HepG2 (cell line): Measurements from ENCODE around the gene MTX1. TPM values are rescaled to one million over a fixed set of nuclear protein-coding genes. Genes with fewer than 3 reads are reported as not detected.

Source experiments
- ARNT2 ChIP-seq: sonication (generic); formaldehyde crosslinking; IDR thresholded peaks from 2 replicates; pipeline ENCODE4 v1.8.0; 2022; ENCODE audit warnings: mild to moderate bottlenecking, low read depth, missing genetic modification reagents, moderate library complexity
- CREB3 ChIP-seq: sonication (generic); formaldehyde crosslinking; IDR thresholded peaks from 2 replicates; pipeline ENCODE4 v1.5.0; 2020; ENCODE audit warnings: missing genetic modification reagents
- DZIP1 ChIP-seq: sonication (generic); formaldehyde crosslinking; IDR thresholded peaks from 2 replicates; pipeline ENCODE4 v1.5.0; 2020; ENCODE audit warnings: mild to moderate bottlenecking, missing genetic modification reagents
- GATAD1 ChIP-seq: IDR thresholded peaks from 2 replicates; pipeline ENCODE4 v1.6.1; 2016; ENCODE audit warnings: missing genetic modification reagents, missing compliant biosample characterization
- MAFG ChIP-seq: sonication (generic); formaldehyde crosslinking; IDR thresholded peaks from 2 replicates; pipeline ENCODE4 v1.5.1; 2020; ENCODE audit warnings: mild to moderate bottlenecking, missing genetic modification reagents
- MXI1 ChIP-seq: IDR thresholded peaks from 3 replicates; pipeline ENCODE4 v1.6.1; 2012; ENCODE audit warnings: low read depth, low read length, inconsistent platforms, borderline replicate concordance
- NFAT5 ChIP-seq: sonication (generic); formaldehyde crosslinking; IDR thresholded peaks from 2 replicates; pipeline ENCODE4 v1.4.0; 2020; ENCODE audit warnings: missing genetic modification reagents
- RCOR2 ChIP-seq: IDR thresholded peaks from 2 replicates; pipeline ENCODE4 v1.6.1; 2016; ENCODE audit warnings: missing biosample characterization, missing genetic modification reagents
- TRIM22 ChIP-seq: fragments of 450-650 bp; IDR thresholded peaks from 2 replicates; pipeline ENCODE4 v1.6.1; 2017
- ZBTB39 ChIP-seq: sonication (generic); formaldehyde crosslinking; IDR thresholded peaks from 2 replicates; pipeline ENCODE4 v1.5.0; 2020; ENCODE audit warnings: missing genetic modification reagents
- ZFP37 ChIP-seq: sonication (generic); formaldehyde crosslinking; IDR thresholded peaks from 2 replicates; pipeline ENCODE4 v1.4.0; 2020; ENCODE audit warnings: missing genetic modification reagents, borderline replicate concordance
- ZFP82 ChIP-seq: sonication (generic); formaldehyde crosslinking; IDR thresholded peaks from 2 replicates; pipeline ENCODE4 v1.5.1; 2020; ENCODE audit warnings: mild to moderate bottlenecking, missing genetic modification reagents, borderline replicate concordance
- ZNF264 ChIP-seq: sonication (generic); formaldehyde crosslinking; IDR thresholded peaks from 2 replicates; pipeline ENCODE4 v1.4.0; 2020; ENCODE audit warnings: missing genetic modification reagents
- ZNF703 ChIP-seq: sonication (generic); formaldehyde crosslinking; IDR thresholded peaks from 2 replicates; pipeline ENCODE4 v1.5.1; 2020; ENCODE audit warnings: missing genetic modification reagents, mild to moderate bottlenecking, moderate library complexity, borderline replicate concordance
- polyA plus RNA-seq, 8 experiments: library from polyadenylated mRNA; depleted of rRNA in 3 of 8; stranded (reverse) in 7 of 8; unstranded in 1 of 8; fragments of >200 nt; fragmentation: Illumina TruSeq in 4 of 8; extraction: Trizol in 4 of 8; gene quantifications; 2 replicates each; pipeline versions ENCODE4 v1.2.1 to v1.2.3, GENCODE V29; 2011 to 2016; ENCODE audit warnings: low read depth in 4 of 8, missing spikeins in 1 of 8, mixed read lengths in 1 of 8; ENCODE audit not compliant: insufficient read depth in 1 of 8
- total RNA-seq, 5 experiments: library from RNA; depleted of rRNA; stranded (reverse); fragments of >200 nt; fragmentation: Illumina TruSeq; extraction: Trizol; gene quantifications; 2 replicates each; pipeline ENCODE4 v1.2.3, GENCODE V29; 2016; ENCODE audit warnings: low read depth in 1 of 5

Gene MTX1
- total and polyA plus RNA-seq, 2 of the 13 experiments (the other 11 are each of a cell fraction or from before 2014, with no cell fraction given): 64.5 to 72.6 TPM

DNA sequence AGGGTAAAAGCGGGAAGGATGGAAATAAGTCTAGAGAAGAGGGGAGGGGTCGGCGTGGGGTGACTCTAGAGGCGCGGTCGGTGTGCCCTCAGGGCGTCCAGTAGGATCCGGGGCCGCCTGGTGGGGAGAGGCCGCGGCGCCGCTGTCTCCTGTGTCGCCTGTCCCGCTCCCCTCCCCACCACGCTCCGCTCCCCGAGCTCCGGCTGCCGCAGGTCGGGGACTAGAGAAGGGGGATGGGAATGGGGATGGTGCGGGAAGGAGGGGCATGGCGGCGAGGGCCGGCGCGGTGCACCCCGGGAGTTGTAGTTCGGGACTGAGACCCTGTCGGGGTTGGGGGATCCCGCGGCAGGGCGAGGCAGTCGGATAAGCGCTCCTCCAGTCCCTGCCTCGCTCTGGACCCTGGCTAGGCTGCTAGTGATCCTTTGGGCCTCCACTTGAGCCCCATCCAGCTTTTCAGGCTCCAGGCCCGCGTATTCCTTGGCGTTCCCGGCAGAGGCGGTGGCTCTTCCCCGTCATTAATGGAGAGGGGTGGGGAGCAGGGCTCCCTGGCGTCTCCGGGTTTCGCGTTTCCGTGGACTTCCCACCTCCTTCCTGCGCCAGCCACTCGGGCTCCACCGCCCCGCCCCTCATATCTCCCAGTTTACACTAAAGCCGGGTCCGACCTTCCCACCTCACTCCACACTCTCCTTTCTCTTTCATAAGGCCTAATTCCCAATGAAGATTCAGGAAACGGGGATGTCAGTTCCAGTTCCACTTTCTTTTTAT lies 46.9 kb downstream of the MTX1 start, which contains the start of gene ENTREP3 (continued):
- TF ChIP-seq CREB3 (CRISPR knock-in tag): no peak
- no peak for TF ChIP-seq ZFP82 (CRISPR knock-in tag)
- TF ChIP-seq MXI1: peak; percentile 73; the same call in 1 of the 3 replicates
- no peak for TF ChIP-seq TRIM22
- no peak for TF ChIP-seq RCOR2 (CRISPR knock-in tag)
- TF ChIP-seq GATAD1 (CRISPR knock-in tag): peak; percentile 78
- TF ChIP-seq ZFP37 (CRISPR knock-in tag): peak; percentile 61; the same call in 1 of the 2 replicates
- TF ChIP-seq MAFG (CRISPR knock-in tag): no peak
- TF ChIP-seq ARNT2 (CRISPR knock-in tag): no peak
- 0 out of 2 replicates have a peak, but pooled peaks have one; percentile 27 for TF ChIP-seq ZNF264 (CRISPR knock-in tag)
- no peak for TF ChIP-seq ZBTB39 (CRISPR knock-in tag)
- 0 out of 2 replicates have a peak, but pooled peaks have one; percentile 56 for TF ChIP-seq NFAT5
- TF ChIP-seq ZNF703 (CRISPR knock-in tag): no peak
- no peak for TF ChIP-seq DZIP1 (CRISPR knock-in tag)
